CD4-positive, alpha-beta T cell (primary cell): ENCODE data around the gene SLC20A1. TPM values are rescaled to one million over a fixed set of nuclear protein-coding genes. Genes with fewer than 3 reads are reported as not detected.

Experiments used
- ATAC-seq: fragments of 200-7000 bp; cut with Tn5 transposase; one replicate; pipeline ENCODE4 v1.10.0; 2022; ENCODE audit warnings: mild to moderate bottlenecking; ENCODE audit not compliant: poor library complexity
- CTCF ChIA-PET: fragments of 350-600 bp; sonication (Branson Sonifier 250); formaldehyde crosslinking; loops from one replicate; lab custom pipeline; 2021; ENCODE audit warnings: antibody characterized with exemption, inconsistent platforms; lab: Charles Lee
- POLR2A ChIA-PET: fragments of 350-600 bp; sonication (Branson Sonifier 250); formaldehyde crosslinking; loops from one replicate; lab custom pipeline; 2021; ENCODE audit warnings: antibody characterized with exemption, inconsistent platforms; lab: Charles Lee
- DNase-seq, 14 experiments: peaks; one replicate each; pipeline ENCODE4 v3.0.0-alpha.2; 2013 to 2020; ENCODE audit warnings: mixed read lengths in 2 of 14
- H3K27ac ChIP-seq, 2 donors: one replicate each; pipeline versions ENCODE4 v1.5.1 to v1.7.0; 2013; ENCODE audit warnings: low read length in 2 of 2, low read depth in 1 of 2, mild to moderate bottlenecking in 1 of 2
- H3K27me3 ChIP-seq, 2 experiments: 1 replicate in 1 of 2; 2 replicates in 1 of 2; pipeline versions ENCODE4 v1.6.1 to v1.7.0; 2013; ENCODE audit warnings: low read length in 2 of 2, control low read depth in 1 of 2, mild to moderate bottlenecking in 1 of 2, moderate library complexity in 1 of 2; ENCODE audit not compliant: insufficient read depth in 2 of 2, control insufficient read depth in 1 of 2
- H3K36me3 ChIP-seq: one replicate; pipeline ENCODE4 v1.6.1; 2013; ENCODE audit warnings: low read length, control low read depth; ENCODE audit not compliant: insufficient read depth
- H3K4me1 ChIP-seq: one replicate; pipeline ENCODE4 v1.6.1; 2013; ENCODE audit warnings: low read length, control low read depth; ENCODE audit not compliant: insufficient read depth
- H3K4me3 ChIP-seq: one replicate; pipeline ENCODE4 v1.5.1; 2013; ENCODE audit warnings: mild to moderate bottlenecking, low read length, moderate library complexity
- H3K9me3 ChIP-seq, 2 experiments: 1 replicate in 1 of 2; 2 replicates in 1 of 2; pipeline versions ENCODE4 v1.6.1 to v1.7.0; 2013; ENCODE audit warnings: low read length in 2 of 2, mild to moderate bottlenecking in 2 of 2, control low read depth in 1 of 2, moderate library complexity in 1 of 2; ENCODE audit not compliant: control insufficient read depth in 1 of 2, insufficient read depth in 1 of 2
- H3K27ac Mint-ChIP-seq: one replicate; pipeline ENCODE4 v1.8.0; 2020; ENCODE audit warnings: mixed read lengths
- H3K27me3 Mint-ChIP-seq: one replicate; pipeline ENCODE4 v1.8.0; 2021; ENCODE audit warnings: mixed read lengths
- H3K36me3 Mint-ChIP-seq: one replicate; pipeline ENCODE4 v1.8.0; 2021; ENCODE audit warnings: low read depth, mixed read lengths
- H3K4me1 Mint-ChIP-seq: one replicate; pipeline ENCODE4 v1.8.0; 2021; ENCODE audit warnings: low read depth, mixed read lengths
- H3K4me3 Mint-ChIP-seq: one replicate; pipeline ENCODE4 v1.8.0; 2020; ENCODE audit warnings: mild to moderate bottlenecking, mixed read lengths
- H3K9me3 Mint-ChIP-seq: one replicate; pipeline ENCODE4 v1.8.0; 2020; ENCODE audit warnings: mixed read lengths
- intact Hi-C, 2 experiments: fragments of 100-400 bp; cut with DNase I in 1 of 2; cut with micrococcal nuclease in 1 of 2; formaldehyde crosslinking; loops; one replicate each; pipeline versions ENCODE4 v1.15.1 to v1.9.0; 2023 to 2025; cut with DNase I, micrococcal nuclease
- total RNA-seq, 174 experiments: library from RNA in 2 of 174; stranded (reverse) in 2 of 174; gene quantifications; one replicate each; pipeline ENCODE4 v1.2.3 and lab custom pipeline; 2021 to 2026
- TF ChIP-seq, protein P1 (sequence below): fragments of 200-600 bp; IDR thresholded peaks from one replicate; pipeline ENCODE4 v1.8.0; 2022; ENCODE audit warnings: antibody characterized with exemption, mild to moderate bottlenecking

Gene SLC20A1
- total RNA-seq, 2 experiments from 2014 or later, result 130 to 139 TPM

DNA sequence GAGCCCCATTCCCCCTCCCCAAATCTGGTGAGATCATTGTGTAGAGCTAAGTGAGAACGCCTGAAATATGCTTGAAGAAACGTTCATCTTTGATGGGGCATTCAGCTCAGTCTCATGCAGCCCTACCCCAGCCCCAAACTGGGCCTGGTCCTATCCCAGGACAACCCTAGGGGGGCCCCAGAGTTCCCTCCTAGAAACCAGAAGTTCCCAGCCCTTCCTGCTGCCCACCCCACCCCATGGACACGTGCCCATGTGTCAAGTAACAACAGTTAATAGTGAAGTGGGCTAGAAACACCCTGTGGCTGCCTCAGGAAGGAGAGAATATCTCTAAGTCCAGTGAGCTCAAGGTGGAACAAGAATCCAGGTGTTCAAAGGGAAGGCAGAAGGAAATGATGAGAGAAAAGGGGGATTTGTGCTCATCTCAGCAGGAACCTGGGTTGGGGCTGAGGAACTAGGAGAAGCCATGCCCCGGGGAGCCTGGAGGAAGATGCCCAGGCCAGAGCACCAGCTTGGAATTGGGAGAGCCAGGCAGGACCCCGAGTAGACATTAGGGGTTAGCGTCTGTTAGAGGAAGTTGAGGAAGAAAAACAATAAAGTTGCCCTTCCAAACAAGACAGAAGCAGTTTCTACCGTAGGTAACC is 20.1 kb upstream of the SLC20A1 start:
- Mint-ChIP-seq H3K4me3 (no peak overlapping the region), H3K27ac (peak overlapping the region; percentile 39), H3K4me1 (peaks cover 59% of the 10 kb centered on the region), H3K27me3 (no peaks in the 10 kb centered on the region), H3K9me3 (no peaks in the 10 kb centered on the region), H3K36me3 (no peaks in the 10 kb centered on the region)
- ChIA-PET CTCF (interaction anchor here (1.1 to 6.1 kb wide), 6 partner anchors 21 to 573 kb away, joined by 3 to 41 read pairs (median 15); partner anchors contain the start of gene SLC20A1), POLR2A (interaction anchor here (1.7 to 14.2 kb wide), 3 partner anchors 21 to 67 kb away, joined by 4 to 239 read pairs (median 10); partner anchors contain the start of genes CHCHD5 and SLC20A1)
- no peaks in the 10 kb centered on the region for H3K9me3 ChIP-seq
- H3K27ac ChIP-seq, result no peak overlapping the region
- no peak overlapping the region for H3K4me3 ChIP-seq
- no peaks in the 10 kb centered on the region for H3K36me3 ChIP-seq
- DNase-seq, result peak in 1 of 14 experiments; percentile 15
- TF ChIP-seq, protein P1, sequence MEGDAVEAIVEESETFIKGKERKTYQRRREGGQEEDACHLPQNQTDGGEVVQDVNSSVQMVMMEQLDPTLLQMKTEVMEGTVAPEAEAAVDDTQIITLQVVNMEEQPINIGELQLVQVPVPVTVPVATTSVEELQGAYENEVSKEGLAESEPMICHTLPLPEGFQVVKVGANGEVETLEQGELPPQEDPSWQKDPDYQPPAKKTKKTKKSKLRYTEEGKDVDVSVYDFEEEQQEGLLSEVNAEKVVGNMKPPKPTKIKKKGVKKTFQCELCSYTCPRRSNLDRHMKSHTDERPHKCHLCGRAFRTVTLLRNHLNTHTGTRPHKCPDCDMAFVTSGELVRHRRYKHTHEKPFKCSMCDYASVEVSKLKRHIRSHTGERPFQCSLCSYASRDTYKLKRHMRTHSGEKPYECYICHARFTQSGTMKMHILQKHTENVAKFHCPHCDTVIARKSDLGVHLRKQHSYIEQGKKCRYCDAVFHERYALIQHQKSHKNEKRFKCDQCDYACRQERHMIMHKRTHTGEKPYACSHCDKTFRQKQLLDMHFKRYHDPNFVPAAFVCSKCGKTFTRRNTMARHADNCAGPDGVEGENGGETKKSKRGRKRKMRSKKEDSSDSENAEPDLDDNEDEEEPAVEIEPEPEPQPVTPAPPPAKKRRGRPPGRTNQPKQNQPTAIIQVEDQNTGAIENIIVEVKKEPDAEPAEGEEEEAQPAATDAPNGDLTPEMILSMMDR, result no peak
- H3K4me1 ChIP-seq, result peaks cover 63% of the 10 kb centered on the region
- no peak for ATAC-seq
- H3K27me3 ChIP-seq, result no peaks in the 10 kb centered on the region
- intact Hi-C loops, result loop anchor here (1.0 to 2.0 kb wide), 5 partner anchors 20 to 101 kb away; partner anchors contain the start of gene SLC20A1 (in 1 of the 2)

DNA sequence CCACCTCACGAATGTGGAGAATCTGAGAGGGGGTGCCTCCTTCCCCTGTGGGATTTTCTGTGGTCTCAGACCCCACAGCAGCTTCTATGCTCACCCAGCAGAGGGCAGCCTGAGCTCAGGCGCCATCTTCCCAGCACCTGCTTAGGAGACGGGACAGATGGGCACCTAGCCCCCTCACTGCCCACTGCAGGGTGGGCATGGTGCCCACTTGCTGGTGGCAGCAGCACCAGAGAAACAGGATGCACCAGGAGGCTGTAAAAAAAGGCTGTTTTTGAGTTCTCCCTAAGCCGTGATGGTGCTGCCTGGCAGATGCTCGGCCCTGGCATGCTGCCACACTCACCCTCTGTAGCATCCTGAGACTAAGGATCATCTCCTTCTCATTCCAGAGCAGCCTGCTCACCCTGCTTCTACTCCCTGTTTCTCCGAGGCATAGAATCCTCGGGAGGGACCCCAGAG is 19.1 kb upstream of the SLC20A1 start:
- Mint-ChIP-seq H3K36me3 (peaks cover 4% of the 10 kb centered on the region), H3K4me3 (peak overlapping the region; percentile 74), H3K27ac (peak overlapping the region; percentile 90), H3K27me3 (no peaks in the 10 kb centered on the region), H3K4me1 (peaks cover 69% of the 10 kb centered on the region), H3K9me3 (no peaks in the 10 kb centered on the region)
- POLR2A ChIA-PET, result interaction anchor here (0.9 to 14.2 kb wide), 11 partner anchors 9 to 98 kb away, joined by 3 to 239 read pairs (median 4); partner anchors contain the start of genes CHCHD5 and SLC20A1
- H3K27ac ChIP-seq, result peak overlapping the region in 1 of 2 donors; percentile 33
- CTCF ChIA-PET, result interaction anchor here (0.9 to 6.1 kb wide), 13 partner anchors 9 to 104 kb away, joined by 3 to 41 read pairs (median 4); partner anchors contain the start of gene SLC20A1
- intact Hi-C loops, result loop anchor here (1.0 to 2.0 kb wide), 5 partner anchors 19 to 100 kb away; partner anchors contain the start of gene SLC20A1 (in 1 of the 2)
- no peaks in the 10 kb centered on the region for H3K36me3 ChIP-seq
- ATAC-seq, result peak; percentile 38
- H3K4me1 ChIP-seq, result peaks cover 72% of the 10 kb centered on the region
- TF ChIP-seq, protein P1, result peak; percentile 95
- peak overlapping the region; percentile 41 for H3K4me3 ChIP-seq
- no peaks in the 10 kb centered on the region for H3K27me3 ChIP-seq
- peak; percentile 43 to 83 (median 60) for DNase-seq
- no peaks in the 10 kb centered on the region for H3K9me3 ChIP-seq
